HepG2 (cell line): ENCODE results near the gene AVPR1A. TPM values are rescaled to one million over a fixed set of nuclear protein-coding genes. Genes with fewer than 3 reads are reported as not detected.

ENCODE experiments used
- ATAC-seq: fragments of 200-7000 bp; cut with Tn5 transposase; 3 replicates; pipeline ENCODE4 v1.9.1; 2020; ENCODE audit warnings: mild to moderate bottlenecking, moderate library complexity
- BruUV-seq: library from RNA; stranded (reverse); fragments of 400-500 nt; replicated peaks from 2 replicates; lab custom pipeline; 2021; lab: Mats Ljungman, UMichigan
- CTCF ChIA-PET: fragments of 300-600 bp; formaldehyde crosslinking; extraction: SDS; loops from one replicate; lab custom pipeline; 2021; ENCODE audit warnings: low total read pairs, inconsistent platforms, low intra/inter-chr PET ratio; lab: Yijun Ruan, JAX
- POLR2A ChIA-PET: fragments of 350-600 bp; sonication (Branson Sonifier 250); formaldehyde crosslinking; loops from one replicate; lab custom pipeline; 2020; ENCODE audit warnings: antibody characterized with exemption, inconsistent platforms; lab: Yijun Ruan, JAX
- DNase-seq: peaks from one replicate; pipeline ENCODE4 v3.0.0-alpha.2; 2015; ENCODE audit warnings: low spot score
- FAIRE-seq: peaks from 3 replicates; lab custom pipeline; 2011; peaks lifted over from hg19 to GRCh38; lab: Jason Lieb, UNC
- H2AFZ ChIP-seq: one replicate; pipeline ENCODE4 v1.6.1; 2011; ENCODE audit warnings: low read length, inconsistent platforms
- H3K27ac ChIP-seq: fragments of 300-600 bp; 3 replicates; pipeline ENCODE4 v1.8.0; 2011; ENCODE audit warnings: mixed run types, mild to moderate bottlenecking, mixed read lengths, low read length, inconsistent platforms; ENCODE audit not compliant: insufficient read depth; ENCODE audit errors: extremely low read length
- H3K27me3 ChIP-seq, 2 experiments: fragments of 200-600 bp in 1 of 2; 2 replicates in 1 of 2; 3 replicates in 1 of 2; pipeline versions ENCODE4 v1.6.0 to v1.8.0; 2011; ENCODE audit warnings: low read length in 2 of 2, mild to moderate bottlenecking in 2 of 2, moderate library complexity in 2 of 2, inconsistent platforms in 1 of 2; ENCODE audit not compliant: insufficient read depth in 2 of 2, control insufficient read depth in 1 of 2
- H3K36me3 ChIP-seq, 2 experiments: fragments of 200-600 bp in 1 of 2; replicated peaks in 1 of 2; 2 replicates in 1 of 2; 3 replicates in 1 of 2; pipeline versions ENCODE4 v1.5.1 to v1.8.0; 2011; ENCODE audit warnings: low read length in 2 of 2, inconsistent platforms in 1 of 2; ENCODE audit not compliant: insufficient read depth in 2 of 2, control insufficient read depth in 1 of 2
- H3K4me1 ChIP-seq: 2 replicates; pipeline ENCODE4 v1.5.1; 2012; ENCODE audit warnings: low read length, inconsistent platforms; ENCODE audit not compliant: insufficient read depth
- H3K4me2 ChIP-seq: 2 replicates; pipeline ENCODE4 v1.6.0; 2011; ENCODE audit warnings: low read depth, low read length, inconsistent platforms
- H3K4me3 ChIP-seq, 3 experiments: fragments of 200-600 bp in 1 of 3; sonication (generic), shearing (Covaris generic) in 1 of 3; replicated peaks in 1 of 3; 2 replicates each; pipeline ENCODE4 v1.5.1; 2011 to 2016; ENCODE audit warnings: low read length in 3 of 3, inconsistent platforms in 2 of 3, low read depth in 2 of 3, mild to moderate bottlenecking in 2 of 3, control low read depth in 1 of 3, mixed read lengths in 1 of 3; ENCODE audit not compliant: insufficient read depth in 1 of 3
- H3K79me2 ChIP-seq: one replicate; pipeline ENCODE4 v1.6.1; 2011; ENCODE audit warnings: low read length, inconsistent platforms; ENCODE audit not compliant: insufficient read depth
- H3K9ac ChIP-seq: 2 replicates; pipeline ENCODE4 v1.6.0; 2011; ENCODE audit warnings: mild to moderate bottlenecking, low read depth, low read length, inconsistent platforms; ENCODE audit not compliant: insufficient read depth
- H3K9me3 ChIP-seq: 2 replicates; pipeline ENCODE4 v1.5.1; 2012; ENCODE audit warnings: mild to moderate bottlenecking, low read length
- H4K20me1 ChIP-seq: 2 replicates; pipeline ENCODE4 v1.6.0; 2011; ENCODE audit warnings: inconsistent platforms, mild to moderate bottlenecking, low read length, moderate library complexity; ENCODE audit not compliant: insufficient read depth
- AFF4 ChIP-seq: sonication (generic); formaldehyde crosslinking; IDR thresholded peaks from 2 replicates; pipeline ENCODE4 v1.4.0; 2020; ENCODE audit warnings: missing genetic modification reagents
- CBX5 ChIP-seq: sonication (generic); formaldehyde crosslinking; IDR thresholded peaks from 2 replicates; pipeline ENCODE4 v1.4.0; 2020; ENCODE audit warnings: missing genetic modification reagents, borderline replicate concordance
- HMG20A ChIP-seq: IDR thresholded peaks from 2 replicates; pipeline ENCODE4 v1.6.1; 2016; ENCODE audit warnings: borderline replicate concordance
- HNRNPH1 ChIP-seq: fragments of 200-400 bp; formaldehyde crosslinking; optimal IDR thresholded peaks from 2 replicates; pipeline ENCODE3; 2017; ENCODE audit warnings: mild to moderate bottlenecking, low read depth, low read length
- HOXA5 ChIP-seq: sonication (generic); formaldehyde crosslinking; IDR thresholded peaks from 2 replicates; pipeline ENCODE4 v1.4.0; 2020; ENCODE audit warnings: missing genetic modification reagents
- ISX ChIP-seq: sonication (generic); formaldehyde crosslinking; conservative IDR thresholded peaks from 2 replicates; pipeline ENCODE4 v1.5.0; 2020; ENCODE audit warnings: missing genetic modification reagents
- KAT2B ChIP-seq: fragments of 150-350 bp; IDR thresholded peaks from 2 replicates; pipeline ENCODE4 v1.6.1; 2014; ENCODE audit warnings: low read depth, low read length, borderline replicate concordance
- MBD4 ChIP-seq: IDR thresholded peaks from 2 replicates; pipeline ENCODE4 v1.6.1; 2012; ENCODE audit warnings: low read length, inconsistent platforms, borderline replicate concordance
- NFIC ChIP-seq: IDR thresholded peaks from 2 replicates; pipeline ENCODE4 v1.6.1; 2012; ENCODE audit warnings: mild to moderate bottlenecking, low read length, inconsistent platforms
- SNAPC2 ChIP-seq: sonication (generic); formaldehyde crosslinking; IDR thresholded peaks from 2 replicates; pipeline ENCODE4 v1.8.1; 2022; ENCODE audit warnings: mild to moderate bottlenecking, missing genetic modification reagents
- ZFX ChIP-seq: sonication (generic); formaldehyde crosslinking; IDR thresholded peaks from 2 replicates; pipeline ENCODE4 v1.4.0; 2020; ENCODE audit warnings: mild to moderate bottlenecking, low read depth, missing genetic modification reagents, moderate library complexity
- ZNF333 ChIP-seq: sonication (generic); formaldehyde crosslinking; IDR thresholded peaks from 2 replicates; pipeline ENCODE4 v1.4.0; 2020; ENCODE audit warnings: mild to moderate bottlenecking, missing genetic modification reagents, borderline replicate concordance
- ZNF343 ChIP-seq: sonication (generic); formaldehyde crosslinking; IDR thresholded peaks from 2 replicates; pipeline ENCODE4 v1.4.0; 2020; ENCODE audit warnings: mild to moderate bottlenecking, missing genetic modification reagents
- ZNF350 ChIP-seq: sonication (generic); formaldehyde crosslinking; IDR thresholded peaks from 2 replicates; pipeline ENCODE4 v1.4.0; 2020; ENCODE audit warnings: mild to moderate bottlenecking, low read depth, missing genetic modification reagents, borderline replicate concordance
- ZNF367 ChIP-seq: sonication (generic); formaldehyde crosslinking; IDR thresholded peaks from 2 replicates; pipeline ENCODE4 v1.4.0; 2020; ENCODE audit warnings: missing genetic modification reagents, borderline replicate concordance
- ZNF503 ChIP-seq: sonication (generic); formaldehyde crosslinking; IDR thresholded peaks from 2 replicates; pipeline ENCODE4 v1.4.0; 2020; ENCODE audit warnings: missing genetic modification reagents
- ZSCAN21 ChIP-seq: sonication (generic); formaldehyde crosslinking; IDR thresholded peaks from 2 replicates; pipeline ENCODE4 v1.8.0; 2022; ENCODE audit warnings: mild to moderate bottlenecking, missing genetic modification reagents, moderate library complexity, borderline replicate concordance
- WGBS: methylation state at CpG from one replicate; pipeline ENCODE4 v1.1.6; 2017; ENCODE audit warnings: low lambda C conversion rate; 5-methylcytosine and 5-hydroxymethylcytosine counted together
- in situ Hi-C: cut with HindIII; loops from 2 replicates; pipeline ENCODE4 v1.10.0; 2017; ENCODE audit warnings: low pct_unique_long_range_greater_than_20kb; ENCODE audit not compliant: extremely low pct_ligation_motif_present
- intact Hi-C: fragments of 100-400 bp; cut with micrococcal nuclease; formaldehyde crosslinking; loops from one replicate; pipeline ENCODE4 v1.10.0; 2022; ENCODE audit not compliant: unreplicated experiment
- polyA plus RNA-seq, 8 experiments: library from polyadenylated mRNA; depleted of rRNA in 3 of 8; stranded (reverse) in 7 of 8; unstranded in 1 of 8; fragments of >200 nt; fragmentation: Illumina TruSeq in 4 of 8; extraction: Trizol in 4 of 8; gene quantifications; 2 replicates each; pipeline versions ENCODE4 v1.2.1 to v1.2.3, GENCODE V29; 2011 to 2016; ENCODE audit warnings: low read depth in 4 of 8, missing spikeins in 1 of 8, mixed read lengths in 1 of 8; ENCODE audit not compliant: insufficient read depth in 1 of 8
- total RNA-seq, 5 experiments: library from RNA; depleted of rRNA; stranded (reverse); fragments of >200 nt; fragmentation: Illumina TruSeq; extraction: Trizol; gene quantifications; 2 replicates each; pipeline ENCODE4 v1.2.3, GENCODE V29; 2016; ENCODE audit warnings: low read depth in 1 of 5
- TF ChIP-seq, protein P1 (sequence below): sonication (generic); formaldehyde crosslinking; conservative IDR thresholded peaks from 2 replicates; pipeline ENCODE4 v1.8.0; 2022; ENCODE audit warnings: missing genetic modification reagents

The AVPR1A gene
- total and polyA plus RNA-seq, 2 of the 13 experiments (the other 11 are each of a cell fraction or from before 2014, with no cell fraction given), result not detected

- H4K20me1 ChIP-seq, result no peaks in the 10 kb centered on the region
- H3K27ac ChIP-seq, result no peak overlapping the region
- no peaks in the 10 kb centered on the region for H3K9me3 ChIP-seq
- ATAC-seq, result no peak
- no peaks in the 10 kb centered on the region for H3K36me3 ChIP-seq
- no peaks in the 10 kb centered on the region for H3K27me3 ChIP-seq
- H3K79me2 ChIP-seq, result no peaks in the 10 kb centered on the region
- H3K9ac ChIP-seq, result no peak overlapping the region
- BruUV-seq, result no TSS peak
- intact Hi-C loops, result no loop called here
- no peaks in the 10 kb centered on the region for H3K4me1 ChIP-seq
- no peak overlapping the region for H3K4me2 ChIP-seq
- TF ChIP-seq KAT2B (no peak), CBX5 (CRISPR knock-in tag) (no peak), ZFX (CRISPR knock-in tag) (no peak), ISX (CRISPR knock-in tag) (no peak), NFIC (no peak), ZNF350 (CRISPR knock-in tag) (no peak), SNAPC2 (CRISPR knock-in tag) (no peak), HNRNPH1 (no peak), ZNF367 (CRISPR knock-in tag) (no peak), HMG20A (no peak), ZSCAN21 (no peak), ZNF343 (no peak), ZNF503 (CRISPR knock-in tag) (no peak), AFF4 (CRISPR knock-in tag) (no peak), ZNF333 (CRISPR knock-in tag) (no peak), HOXA5 (CRISPR knock-in tag) (no peak), MBD4 (no peak)
- TF ChIP-seq, protein P1, sequence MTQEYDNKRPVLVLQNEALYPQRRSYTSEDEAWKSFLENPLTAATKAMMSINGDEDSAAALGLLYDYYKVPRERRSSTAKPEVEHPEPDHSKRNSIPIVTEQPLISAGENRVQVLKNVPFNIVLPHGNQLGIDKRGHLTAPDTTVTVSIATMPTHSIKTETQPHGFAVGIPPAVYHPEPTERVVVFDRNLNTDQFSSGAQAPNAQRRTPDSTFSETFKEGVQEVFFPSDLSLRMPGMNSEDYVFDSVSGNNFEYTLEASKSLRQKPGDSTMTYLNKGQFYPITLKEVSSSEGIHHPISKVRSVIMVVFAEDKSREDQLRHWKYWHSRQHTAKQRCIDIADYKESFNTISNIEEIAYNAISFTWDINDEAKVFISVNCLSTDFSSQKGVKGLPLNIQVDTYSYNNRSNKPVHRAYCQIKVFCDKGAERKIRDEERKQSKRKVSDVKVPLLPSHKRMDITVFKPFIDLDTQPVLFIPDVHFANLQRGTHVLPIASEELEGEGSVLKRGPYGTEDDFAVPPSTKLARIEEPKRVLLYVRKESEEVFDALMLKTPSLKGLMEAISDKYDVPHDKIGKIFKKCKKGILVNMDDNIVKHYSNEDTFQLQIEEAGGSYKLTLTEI, result no peak
- CTCF ChIA-PET, result no interaction called here
- no peak for FAIRE-seq
- POLR2A ChIA-PET, result no interaction called here
- in situ Hi-C loops, result no loop called here
- no peak for DNase-seq
- H3K4me3 ChIP-seq, result no peak overlapping the region
- H2AFZ ChIP-seq, result no peak overlapping the region
- WGBS, result 0% methylated on average over 1 of the region's 1 CpG
These were observed 18.8 kb downstream of the AVPR1A start for GRCh38 chr12:63132201-63132600.
